NCI-H146 treated with DMSO at 0.1 percent for 48 hours (cell line): ENCODE data around the gene PCDHGC5.

Experiments
- DNase-seq: peaks from one replicate; lab custom pipeline; 2025; ENCODE audit not compliant: unreplicated experiment; lab: John Stamatoyannopoulos, UW

PCDHGC5 gene

DNA sequence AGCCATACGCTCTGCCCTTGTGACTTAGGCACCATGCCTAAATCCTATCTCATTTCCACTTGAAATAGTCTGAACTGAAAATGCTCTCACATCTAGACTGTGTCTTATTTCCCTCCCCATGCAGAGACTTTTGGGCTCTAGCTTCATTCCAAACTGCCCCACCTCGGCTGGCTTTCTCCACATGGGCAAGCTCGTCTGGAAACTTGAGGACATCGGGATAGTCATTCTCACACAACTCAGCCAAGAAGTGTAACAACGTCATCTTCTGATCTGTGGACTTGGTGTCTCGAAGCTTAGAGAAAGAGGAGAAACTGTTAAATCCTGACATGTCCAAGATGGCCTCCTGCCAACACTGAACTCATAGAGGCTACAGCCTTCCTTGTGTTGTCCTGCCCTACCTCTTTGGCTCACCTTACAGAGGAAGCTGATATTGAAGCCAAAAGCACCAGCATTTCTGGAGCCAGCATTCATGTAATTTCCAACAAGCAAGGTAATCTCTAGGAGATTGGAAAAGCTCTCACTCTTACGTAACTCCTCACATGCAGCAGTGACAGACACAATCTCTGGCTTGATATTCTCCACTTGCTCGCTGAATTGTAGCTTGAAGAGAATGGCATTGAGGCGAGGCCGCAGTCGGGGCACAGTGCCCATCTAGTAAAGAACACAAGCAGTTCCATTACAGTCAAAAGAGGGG is 39.6 kb downstream of the PCDHGC5 start:
- no peak for DNase-seq

DNA sequence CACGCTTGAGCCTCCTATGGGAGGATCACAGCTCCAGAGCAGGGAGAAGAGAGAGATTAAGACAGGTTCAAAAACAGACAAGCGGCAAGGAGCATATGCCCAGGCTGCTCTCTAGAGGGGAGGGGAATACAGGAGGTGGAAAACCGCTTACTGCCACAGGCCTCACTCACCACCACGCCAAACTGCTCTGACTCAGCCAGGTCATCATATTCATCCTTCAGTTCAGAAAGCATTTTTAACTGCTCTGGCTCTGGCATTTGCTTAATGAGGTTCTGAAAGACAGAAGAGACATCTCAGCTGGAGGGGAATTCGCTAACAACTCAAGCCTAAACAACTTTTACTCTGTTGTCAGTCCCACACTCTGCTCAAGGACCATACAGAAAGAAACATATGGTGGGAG is 40.1 kb downstream of the PCDHGC5 start:
- no peak for DNase-seq

DNA sequence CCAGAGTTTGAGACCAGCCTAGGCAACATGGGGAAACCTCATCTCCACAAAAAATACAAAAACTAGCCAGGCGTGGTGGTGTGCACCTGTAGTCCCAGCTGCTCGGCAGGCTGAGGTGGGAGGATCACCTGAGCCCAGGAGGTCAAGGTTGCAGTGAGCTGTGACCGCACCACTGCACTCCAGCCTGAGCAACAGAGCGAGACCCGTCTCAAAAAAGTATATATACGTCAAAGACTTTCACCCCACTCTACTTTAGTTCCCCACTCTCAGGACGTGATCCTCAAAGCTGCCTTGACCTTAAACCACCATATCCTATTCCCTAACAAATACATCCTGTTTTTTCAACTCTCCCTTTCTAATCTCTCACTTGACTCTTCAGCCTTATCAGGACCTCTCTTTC is 41.0 kb downstream of the PCDHGC5 start:
- DNase-seq, result no peak

- no peak for DNase-seq
Observed at GRCh38 chr5:141532726-141533125, 43.8 kb downstream of the PCDHGC5 start.

- DNase-seq, result no peak
Observed at GRCh38 chr5:141533897-141534296, 45.0 kb downstream of the PCDHGC5 start.

DNA sequence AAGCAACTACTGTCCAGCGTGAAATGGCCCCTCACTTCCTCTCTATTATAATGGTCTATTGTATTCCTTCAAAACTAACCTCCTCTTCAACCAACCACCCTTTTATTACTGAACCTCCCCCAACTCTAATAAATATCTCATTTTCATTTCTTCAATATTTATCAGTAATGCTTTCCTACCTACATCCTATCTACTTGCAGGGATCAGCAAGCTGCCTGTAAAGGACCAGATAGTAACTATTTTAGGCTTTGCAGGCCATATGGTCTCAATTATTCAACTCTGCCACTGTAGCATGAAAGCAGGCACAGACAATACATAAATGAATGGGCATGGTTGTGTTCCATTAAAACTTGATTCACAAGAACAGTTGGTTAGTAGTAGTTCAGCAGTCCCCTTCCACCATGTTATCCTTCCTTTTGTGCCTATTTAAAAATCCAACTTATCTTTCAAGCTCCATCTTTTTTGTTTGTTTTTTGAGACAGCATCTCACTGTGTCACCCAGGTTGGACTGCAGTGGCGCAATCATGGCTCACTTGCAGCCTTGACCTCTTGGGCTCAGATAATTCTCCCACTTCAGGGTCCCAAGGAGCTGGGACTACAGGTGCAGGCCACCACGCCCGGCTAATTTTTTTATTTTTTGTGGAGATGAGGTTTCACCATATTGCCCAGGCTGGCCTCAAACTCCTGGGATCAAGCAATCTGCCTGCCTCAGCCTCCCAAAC is 45.8 kb downstream of the PCDHGC5 start:
- DNase-seq, result no peak
